ENCODE results near the gene SLAMF6.

- TF ChIP-seq POLR2A (IDR thresholded peaks at IDR 0.05): no peak
- no peak for TF ChIP-seq CTCF (IDR thresholded peaks at IDR 0.05)
Measured at GRCh38 chr1:160451859-160452232, 71.2 kb downstream of the SLAMF6 start.

All from ovary (tissue), 3 donors.